IMR-90 (cell line): ENCODE data around the gene C11orf98. TPM values are rescaled to one million over a fixed set of nuclear protein-coding genes. Genes with fewer than 3 reads are reported as not detected.

Experiments used
- ATAC-seq: fragments of 200-7000 bp; cut with Tn5 transposase; 2 replicates; pipeline ENCODE4 v1.9.1; 2020; ENCODE audit warnings: low read depth, mild to moderate bottlenecking, moderate library complexity
- BruUV-seq: library from RNA; stranded (reverse); fragments of 400-500 nt; replicated peaks from 2 replicates; lab custom pipeline; 2021; lab: Mats Ljungman, UMichigan
- CTCF ChIA-PET: fragments of 300-600 bp; formaldehyde crosslinking; extraction: SDS; loops from one replicate; lab custom pipeline; 2021; ENCODE audit warnings: antibody characterized with exemption; lab: Yijun Ruan, JAX
- POLR2A ChIA-PET: fragments of 300-600 bp; sonication (Branson Sonifier 250); formaldehyde crosslinking; loops from one replicate; lab custom pipeline; 2022; ENCODE audit warnings: antibody characterized with exemption; ENCODE audit not compliant: unreplicated experiment; lab: Charles Lee
- DNase-seq: peaks from one replicate; pipeline ENCODE4 v3.0.0; 2013
- H2AFZ ChIP-seq: replicated peaks from 2 replicates; pipeline ENCODE3; 2013; ENCODE audit warnings: low read length, mild to moderate bottlenecking; ENCODE audit not compliant: poor library complexity
- H2AK5ac ChIP-seq: 2 replicates; pipeline ENCODE4 v1.6.1; 2013; ENCODE audit warnings: low read depth, low read length, inconsistent platforms
- H2AK9ac ChIP-seq: replicated peaks from 2 replicates; pipeline ENCODE3; 2013; ENCODE audit warnings: mild to moderate bottlenecking, low read depth, low read length, moderate library complexity; ENCODE audit not compliant: poor library complexity
- H2BK120ac ChIP-seq: 2 replicates; pipeline ENCODE4 v1.6.1; 2013; ENCODE audit warnings: low read depth, low read length, inconsistent platforms
- H2BK15ac ChIP-seq: 3 replicates; pipeline ENCODE4 v1.6.1; 2013; ENCODE audit warnings: low read depth, low read length, inconsistent platforms
- H2BK20ac ChIP-seq: 2 replicates; pipeline ENCODE4 v1.6.1; 2013; ENCODE audit warnings: low read depth, mild to moderate bottlenecking, inconsistent platforms, low read length, moderate library complexity
- H2BK5ac ChIP-seq: 2 replicates; pipeline ENCODE4 v1.6.1; 2013; ENCODE audit warnings: mild to moderate bottlenecking, low read depth, low read length, inconsistent platforms; ENCODE audit not compliant: poor library complexity, severe bottlenecking
- H3K14ac ChIP-seq: replicated peaks from 2 replicates; pipeline ENCODE4 v1.6.1; 2013; ENCODE audit warnings: low read depth, low read length, inconsistent platforms
- H3K18ac ChIP-seq: 2 replicates; pipeline ENCODE4 v1.6.1; 2013; ENCODE audit warnings: low read depth, low read length, control low read depth
- H3K23ac ChIP-seq: 2 replicates; pipeline ENCODE4 v1.6.1; 2013; ENCODE audit warnings: low read depth, low read length, inconsistent platforms
- H3K27ac ChIP-seq: 2 replicates; pipeline ENCODE4 v1.5.1; 2013; ENCODE audit warnings: mild to moderate bottlenecking, control low read depth, low read length; ENCODE audit not compliant: insufficient read depth
- H3K27me3 ChIP-seq: 2 replicates; pipeline ENCODE4 v1.6.1; 2013; ENCODE audit warnings: low read length; ENCODE audit not compliant: control insufficient read depth, insufficient read depth
- H3K36me3 ChIP-seq: 2 replicates; pipeline ENCODE4 v1.6.1; 2013; ENCODE audit warnings: low read length, mixed read lengths; ENCODE audit not compliant: control insufficient read depth, insufficient read depth
- H3K4ac ChIP-seq: 2 replicates; pipeline ENCODE4 v1.6.1; 2013; ENCODE audit warnings: low read depth, low read length, inconsistent platforms
- H3K4me1 ChIP-seq: 2 replicates; pipeline ENCODE4 v1.6.1; 2013; ENCODE audit warnings: low read length, mixed read lengths; ENCODE audit not compliant: control insufficient read depth, insufficient read depth
- H3K4me2 ChIP-seq: 2 replicates; pipeline ENCODE4 v1.6.1; 2013; ENCODE audit warnings: low read depth, mild to moderate bottlenecking, control low read depth, low read length, moderate library complexity
- H3K4me3 ChIP-seq: 2 replicates; pipeline ENCODE4 v1.5.1; 2013; ENCODE audit warnings: low read depth, mild to moderate bottlenecking, control low read depth, low read length, moderate library complexity; ENCODE audit not compliant: insufficient read depth
- H3K56ac ChIP-seq: 2 replicates; pipeline ENCODE4 v1.6.1; 2013; ENCODE audit warnings: low read length, inconsistent platforms; ENCODE audit not compliant: insufficient read depth; ENCODE audit errors: extremely low read depth
- H3K79me1 ChIP-seq, 2 experiments: 2 replicates each; pipeline ENCODE4 v1.6.1; 2013; ENCODE audit warnings: low read length in 2 of 2, inconsistent platforms in 1 of 2, low read depth in 1 of 2
- H3K9ac ChIP-seq: 2 replicates; pipeline ENCODE4 v1.6.1; 2013; ENCODE audit warnings: low read depth, low read length, control low read depth
- H3K9me1 ChIP-seq: 2 replicates; pipeline ENCODE4 v1.6.1; 2013; ENCODE audit warnings: low read length, inconsistent platforms; ENCODE audit not compliant: insufficient read depth
- H3K9me3 ChIP-seq: 2 replicates; pipeline ENCODE4 v1.6.1; 2013; ENCODE audit warnings: low read length; ENCODE audit not compliant: control insufficient read depth, insufficient read depth
- H4K20me1 ChIP-seq: 2 replicates; pipeline ENCODE4 v1.6.1; 2013; ENCODE audit warnings: low read length, inconsistent platforms; ENCODE audit not compliant: insufficient read depth
- H4K5ac ChIP-seq: 2 replicates; pipeline ENCODE4 v1.6.1; 2013; ENCODE audit warnings: mild to moderate bottlenecking, low read depth, low read length, control low read depth
- H4K8ac ChIP-seq, 2 experiments: 2 replicates each; pipeline ENCODE4 v1.6.1; 2013; ENCODE audit warnings: low read depth in 2 of 2, low read length in 2 of 2, control low read depth in 1 of 2, inconsistent platforms in 1 of 2
- H4K91ac ChIP-seq: 2 replicates; pipeline ENCODE4 v1.6.1; 2013; ENCODE audit warnings: low read depth, low read length, inconsistent platforms; ENCODE audit not compliant: insufficient read depth
- MAZ ChIP-seq: IDR thresholded peaks from 2 replicates; pipeline ENCODE4 v1.6.1; 2012; ENCODE audit warnings: low read depth, mild to moderate bottlenecking, low read length, improper control_type of control experiment, moderate library complexity, borderline replicate concordance
- MXI1 ChIP-seq: IDR thresholded peaks from 2 replicates; pipeline ENCODE4 v1.6.1; 2012; ENCODE audit warnings: low read depth, mild to moderate bottlenecking, low read length, moderate library complexity, borderline replicate concordance
- NFE2L2 ChIP-seq: fragments of 150-350 bp; IDR thresholded peaks from 2 replicates; pipeline ENCODE4 v1.6.1; 2016; ENCODE audit warnings: low read depth, mild to moderate bottlenecking, low read length
- RFX5 ChIP-seq: IDR thresholded peaks from 2 replicates; pipeline ENCODE4 v1.8.0; 2012; ENCODE audit warnings: low read depth, mild to moderate bottlenecking, low read length, moderate library complexity
- USF2 ChIP-seq: fragments of 150-350 bp; IDR thresholded peaks from 2 replicates; pipeline ENCODE4 v1.6.1; 2017; ENCODE audit warnings: mild to moderate bottlenecking, antibody characterized with exemption, low read length, low read depth
- WGBS, 2 experiments: methylation state at CpG; one replicate each; pipeline versions ENCODE4 v1.1.5 to v1.1.7; 2013; ENCODE audit warnings: missing lambda C conversion rate in 2 of 2; ENCODE audit not compliant: insufficient read length in 1 of 2; ENCODE audit errors: extremely low coverage in 2 of 2; 5-methylcytosine and 5-hydroxymethylcytosine counted together
- dilution Hi-C: fragments of 300-500 bp; cut with HindIII; formaldehyde crosslinking; loops from one replicate; pipeline ENCODE4 v1.14.3; 2018; ENCODE audit warnings: low sequenced_read_pairs; ENCODE audit not compliant: unreplicated experiment
- in situ Hi-C: fragments of 300-500 bp; cut with MboI; formaldehyde crosslinking; loops from 3 replicates; pipeline ENCODE4 v1.14.3; 2019; ENCODE audit warnings: low sequenced_read_pairs, inconsistent platforms, mixed read lengths
- intact Hi-C: fragments of 100-400 bp; cut with micrococcal nuclease; formaldehyde crosslinking; loops from 2 replicates; pipeline ENCODE4 v1.10.0; 2022
- polyA plus RNA-seq, 3 experiments: library from polyadenylated mRNA; depleted of rRNA; stranded (reverse); fragments of >200 nt; gene quantifications; 2 replicates each; pipeline ENCODE4 v1.2.3, GENCODE V29; 2012; ENCODE audit warnings: low replicate concordance in 1 of 3
- total RNA-seq: library from RNA; depleted of rRNA; stranded (reverse); fragments of >200 nt; gene quantifications from 2 replicates; pipeline ENCODE4 v1.2.3, GENCODE V29; 2012
- TF ChIP-seq, protein P1 (sequence below): fragments of 150-350 bp; IDR thresholded peaks from 2 replicates; pipeline ENCODE4 v1.6.1; 2016; ENCODE audit warnings: low read depth, mild to moderate bottlenecking, low read length, moderate library complexity, borderline replicate concordance

Gene C11orf98
- total and polyA plus RNA-seq, 2 of the 4 experiments (the other 2 are of a cell fraction) = 41.2 to 62.3 TPM

GRCh38 chr11:62688491-62688890, 23.5 kb upstream of the C11orf98 start:
- CTCF ChIA-PET = interaction anchor here (2.0 kb wide), 1 partner anchor 9 kb away, joined by 5 read pairs; the partner anchor contains the start of gene UBXN1
- H2BK20ac ChIP-seq = no peak overlapping the region
- POLR2A ChIA-PET = no interaction called here
- peak overlapping the region; percentile 5; the same call in 1 of the 2 replicates for H3K23ac ChIP-seq
- no peaks in the 10 kb centered on the region for H3K79me1 ChIP-seq
- BruUV-seq = no TSS peak
- peak overlapping the region; percentile 66 for H2AK5ac ChIP-seq
- H3K56ac ChIP-seq = no peak overlapping the region
- H3K27me3 ChIP-seq = no peaks in the 10 kb centered on the region
- intact Hi-C loops = no loop called here
- dilution Hi-C loops = no loop called here
- no peak overlapping the region for H2BK120ac ChIP-seq
- H3K4ac ChIP-seq = peak overlapping the region; percentile 4; the same call in 1 of the 2 replicates
- H3K9me1 ChIP-seq = peaks cover 6% of the 10 kb centered on the region; the same call in 1 of the 2 replicates
- DNase-seq (no peak), ATAC-seq (no peak; the same call in 1 of the 2 replicates)
- H3K18ac ChIP-seq = no peak overlapping the region
- 0 out of 2 replicates have a peak, but pooled peaks cover 6% of the 10 kb centered on the region for H4K20me1 ChIP-seq
- H4K5ac ChIP-seq = no peak overlapping the region; the same call in 1 of the 2 replicates
- peak overlapping the region; percentile 2; the same call in 1 of the 2 replicates for H3K4me2 ChIP-seq
- H2BK5ac ChIP-seq = no peak overlapping the region
- TF ChIP-seq MXI1 (no peak), MAZ (no peak), USF2 (no peak), NFE2L2 (no peak), RFX5 (no peak)
- TF ChIP-seq, protein P1, sequence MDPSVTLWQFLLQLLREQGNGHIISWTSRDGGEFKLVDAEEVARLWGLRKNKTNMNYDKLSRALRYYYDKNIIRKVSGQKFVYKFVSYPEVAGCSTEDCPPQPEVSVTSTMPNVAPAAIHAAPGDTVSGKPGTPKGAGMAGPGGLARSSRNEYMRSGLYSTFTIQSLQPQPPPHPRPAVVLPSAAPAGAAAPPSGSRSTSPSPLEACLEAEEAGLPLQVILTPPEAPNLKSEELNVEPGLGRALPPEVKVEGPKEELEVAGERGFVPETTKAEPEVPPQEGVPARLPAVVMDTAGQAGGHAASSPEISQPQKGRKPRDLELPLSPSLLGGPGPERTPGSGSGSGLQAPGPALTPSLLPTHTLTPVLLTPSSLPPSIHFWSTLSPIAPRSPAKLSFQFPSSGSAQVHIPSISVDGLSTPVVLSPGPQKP = no peak
- peak overlapping the region; percentile 9; the same call in 1 of the 2 replicates for H4K91ac ChIP-seq
- peak overlapping the region; percentile 73 for H2AK9ac ChIP-seq
- H3K27ac ChIP-seq = no peak overlapping the region
- peak overlapping the region; percentile 4; the same call in 1 of the 3 replicates for H2BK15ac ChIP-seq
- H3K4me3 ChIP-seq = no peak overlapping the region
- no peak overlapping the region for H3K9ac ChIP-seq
- peak overlapping the region; percentile 54 to 60; a peak in 2 of 4 replicates for H4K8ac ChIP-seq
- peaks cover 21% of the 10 kb centered on the region for H3K36me3 ChIP-seq
- no CpG with 5 or more reads among the region's 1 CpG for WGBS, 2 experiments
- in situ Hi-C loops = no loop called here
- no peaks in the 10 kb centered on the region for H3K9me3 ChIP-seq
- H2AFZ ChIP-seq = peak overlapping the region; percentile 48
- peaks cover 9% of the 10 kb centered on the region; the same call in 1 of the 2 replicates for H3K4me1 ChIP-seq
- no peak overlapping the region; the same call in 1 of the 2 replicates for H3K14ac ChIP-seq
